Right lobe of liver (tissue), 6 donors: Measurements from ENCODE around the gene HS1BP3. TPM values are rescaled to one million over a fixed set of nuclear protein-coding genes. Genes with fewer than 3 reads are reported as not detected.

Experiments used
- ATAC-seq, 4 donors: fragments of 200-7000 bp; cut with Tn5 transposase; one replicate each; pipeline ENCODE4 v1.9.1; 2020; ENCODE audit warnings: mild to moderate bottlenecking in 4 of 4, moderate library complexity in 4 of 4
- DNase-seq, 3 donors: peaks; one replicate each; pipeline ENCODE4 v3.0.0-alpha.2; 2020
- H3K27ac ChIP-seq, 3 donors: fragments of 200-600 bp; one replicate each; pipeline ENCODE4 v1.8.0; 2022
- H3K27me3 ChIP-seq, 2 donors: fragments of 200-600 bp; one replicate each; pipeline ENCODE4 v1.8.0; 2022
- H3K36me3 ChIP-seq, 4 donors: fragments of 200-600 bp; sonication (generic) in 1 of 4; one replicate each; pipeline versions ENCODE4 v1.5.1 to v1.8.0; 2017 to 2022; ENCODE audit warnings: control low read depth in 1 of 4
- H3K4me1 ChIP-seq, 4 donors: fragments of 200-600 bp; sonication (generic) in 1 of 4; one replicate each; pipeline versions ENCODE4 v1.5.1 to v1.8.0; 2017 to 2022; ENCODE audit warnings: control low read depth in 1 of 4
- H3K4me3 ChIP-seq, 3 donors: fragments of 200-600 bp; one replicate each; pipeline ENCODE4 v1.8.0; 2022
- H3K9me3 ChIP-seq, 4 donors: fragments of 200-600 bp; sonication (generic) in 1 of 4; one replicate each; pipeline versions ENCODE4 v1.5.1 to v1.8.0; 2017 to 2022; ENCODE audit warnings: control low read depth in 1 of 4
- CTCF ChIP-seq, 4 donors: fragments of 200-600 bp in 3 of 4; fragments of 450-650 bp in 1 of 4; IDR thresholded peaks; one replicate each; pipeline versions ENCODE4 v1.5.1 to v1.8.0; 2016 to 2022; ENCODE audit warnings: antibody characterized with exemption in 4 of 4, mild to moderate bottlenecking in 2 of 4
- POLR2A ChIP-seq: fragments of 450-650 bp; IDR thresholded peaks from one replicate; pipeline ENCODE4 v1.6.1; 2017; ENCODE audit warnings: antibody characterized with exemption, mild to moderate bottlenecking
- WGBS: methylation state at CpG from one replicate; pipeline ENCODE4 v1.1.6; 2018; ENCODE audit warnings: low coverage, low lambda C conversion rate; ENCODE audit not compliant: insufficient coverage; ENCODE audit errors: missing lambda C conversion rate; 5-methylcytosine and 5-hydroxymethylcytosine counted together
- intact Hi-C, 2 donors: fragments of 100-400 bp; cut with DNase I; formaldehyde crosslinking; loops; one replicate each; pipeline versions ENCODE4 v1.11.2 to v1.14.1; 2022
- total RNA-seq, 6 experiments: library from RNA; depleted of rRNA in 2 of 6; stranded (reverse); fragments of >200 nt in 2 of 6; fragmentation: NEBNext Ultra II Directional in 3 of 6; extraction: Animal tissue kit (Norgen Biotek cat#: 25700) in 3 of 6; gene quantifications; one replicate each; pipeline versions ENCODE4 v1.1.0 to v1.2.4, GENCODE V29; 2016 to 2023
- donor health status: DM: no; HTN: yes; CAD: no.
- donor health status: DM: no; HTN: no; CAD: no.
- donor health status: DM: no; HTN: no; CAD: no.
- donor health status: DM: no; HTN: yes; CAD: no.
- donor health status: DM: no; HTN: yes; CAD: no.

The HS1BP3 gene
- total RNA-seq, 6 experiments from 2014 or later: 17.5 to 34.7 (median 20.2) TPM

GRCh38 chr2:20584399-20585358 lies 66.2 kb downstream of the HS1BP3 start:
- Histone ChIP-seq H3K9me3 (no peaks in the 10 kb centered on the region), H3K27ac (peak overlapping the region in 2 of 3 donors; percentile 40 to 54), H3K36me3 (no peaks in the 10 kb centered on the region), H3K4me1 (peaks cover 0 to 31% (median 13%) of the 10 kb centered on the region in 4 donors), H3K4me3 (no peak overlapping the region), H3K27me3 (no peaks in the 10 kb centered on the region)
- intact Hi-C loops: loop anchor here in 1 of 2 donors (5.0 kb wide), 1 partner anchor 42 kb away; no protein-coding TSS in a partner anchor
- peak in 2 of 3 donors; percentile 46 to 48 for DNase-seq
- peak; percentile 20 to 64 (median 32) for ATAC-seq
- TF ChIP-seq POLR2A (no peak), CTCF (IDR thresholded peaks at IDR 0.05) (no peak)
- WGBS: 38% methylated on average over 3 of the region's 11 CpGs

- ATAC-seq: no peak
- intact Hi-C loops: no loop called here
- no peaks in the 10 kb centered on the region for H3K9me3 ChIP-seq
- H3K27me3 ChIP-seq: no peaks in the 10 kb centered on the region
- peaks cover 0 to 38% (median 16%) of the 10 kb centered on the region in 4 donors for H3K4me1 ChIP-seq
- no peak for DNase-seq
- peak overlapping the region in 1 of 3 donors; percentile 40 for H3K27ac ChIP-seq
- TF ChIP-seq CTCF (IDR thresholded peaks at IDR 0.05) (no peak), POLR2A (no peak)
- 80% methylated on average over 1 of the region's 3 CpGs for WGBS
- H3K36me3 ChIP-seq: no peaks in the 10 kb centered on the region
- no peak overlapping the region for H3K4me3 ChIP-seq
Measured at GRCh38 chr2:20584045-20584398, 66.9 kb downstream of the HS1BP3 start.

- intact Hi-C loops: no loop called here
- WGBS: 86% methylated on average over 2 of the region's 7 CpGs
- DNase-seq: peak in 2 of 3 donors; percentile 39
- Histone ChIP-seq H3K27ac (no peak overlapping the region), H3K27me3 (no peaks in the 10 kb centered on the region), H3K36me3 (no peaks in the 10 kb centered on the region), H3K9me3 (no peaks in the 10 kb centered on the region), H3K4me1 (peaks cover 0 to 41% (median 17%) of the 10 kb centered on the region in 4 donors), H3K4me3 (no peak overlapping the region)
- ATAC-seq: no peak
- TF ChIP-seq POLR2A (no peak), CTCF (IDR thresholded peaks at IDR 0.05) (no peak)
Measured at GRCh38 chr2:20583425-20583881, 67.4 kb downstream of the HS1BP3 start.

GRCh38 chr2:20582600-20583221 lies 68.2 kb downstream of the HS1BP3 start:
- ATAC-seq: no peak

More at GRCh38 chr2:20582600-20583221, 68.2 kb downstream of the HS1BP3 start:
- Histone ChIP-seq H3K27me3 (no peaks in the 10 kb centered on the region), H3K36me3 (no peaks in the 10 kb centered on the region), H3K4me3 (no peak overlapping the region), H3K4me1 (peaks cover 0 to 41% (median 20%) of the 10 kb centered on the region in 4 donors), H3K27ac (no peak overlapping the region), H3K9me3 (no peaks in the 10 kb centered on the region)
- peak in 2 of 3 donors; percentile 19 to 52 for DNase-seq
- 60% methylated on average over 2 of the region's 5 CpGs for WGBS
- TF ChIP-seq CTCF (IDR thresholded peaks at IDR 0.05): no peak
- TF ChIP-seq POLR2A: no peak
- intact Hi-C loops: no loop called here
